Breast epithelium (tissue), 4 donors: Measurements from ENCODE around the gene PLXNB2. TPM values are rescaled to one million over a fixed set of nuclear protein-coding genes. Genes with fewer than 3 reads are reported as not detected.

ENCODE experiments used
- DNase-seq, 2 donors: peaks; one replicate each; pipeline ENCODE4 v3.0.0-alpha.2; 2019; ENCODE audit warnings: low spot score in 2 of 2
- H3K27ac ChIP-seq, 2 donors: fragments of 200-600 bp; sonication (generic) in 1 of 2; one replicate each; pipeline ENCODE4 v1.5.1; 2016 to 2019; ENCODE audit warnings: mild to moderate bottlenecking in 1 of 2
- H3K27me3 ChIP-seq, 2 donors: fragments of 200-600 bp; sonication (generic) in 1 of 2; one replicate each; pipeline versions ENCODE4 v1.5.1 to v1.6.0; 2017 to 2019; ENCODE audit warnings: control low read depth in 1 of 2, mild to moderate bottlenecking in 1 of 2
- H3K36me3 ChIP-seq: fragments of 200-600 bp; one replicate; pipeline ENCODE4 v1.5.1; 2019
- H3K4me1 ChIP-seq, 2 donors: fragments of 200-600 bp; sonication (generic); one replicate each; pipeline ENCODE4 v1.5.1; 2016 to 2019; ENCODE audit warnings: control low read depth in 1 of 2
- H3K4me3 ChIP-seq, 3 donors: fragments of 200-600 bp; sonication (generic); 1 replicate in 2 of 3; 2 replicates in 1 of 3; pipeline ENCODE4 v1.5.1; 2016 to 2019; ENCODE audit warnings: mild to moderate bottlenecking in 3 of 3, moderate library complexity in 2 of 3
- H3K9me3 ChIP-seq, 2 donors: fragments of 200-600 bp; sonication (generic) in 1 of 2; one replicate each; pipeline ENCODE4 v1.5.1; 2016 to 2019; ENCODE audit warnings: control low read depth in 1 of 2
- POLR2A ChIP-seq: fragments of 450-650 bp; IDR thresholded peaks from one replicate; pipeline ENCODE4 v1.6.1; 2016; ENCODE audit warnings: antibody characterized with exemption, mild to moderate bottlenecking, moderate library complexity
- POLR2AphosphoS5 ChIP-seq, 3 donors: sonication (generic); formaldehyde crosslinking; IDR thresholded peaks; one replicate each; pipeline ENCODE4 v1.6.1; 2017; ENCODE audit warnings: antibody characterized with exemption in 3 of 3
- intact Hi-C: fragments of 100-400 bp; cut with DNase I; formaldehyde crosslinking; loops from one replicate; pipeline ENCODE4 v1.15.1; 2023; ENCODE audit warnings: low total_unique reads
- total RNA-seq, 3 donors: library from RNA; depleted of rRNA; stranded (reverse); fragments of >200 nt; gene quantifications; one replicate each; pipeline ENCODE4 v1.1.0, GENCODE V29; 2016
- TF ChIP-seq, protein P1 (sequence below), 3 donors: fragments of 450-650 bp; IDR thresholded peaks; one replicate each; pipeline ENCODE4 v1.5.1; 2016 to 2017; ENCODE audit warnings: antibody characterized with exemption in 3 of 3, mild to moderate bottlenecking in 3 of 3, moderate library complexity in 3 of 3

The PLXNB2 gene
- total RNA-seq, 3 donors from 2014 or later = 79.0 to 137 (median 122) TPM

DNA sequence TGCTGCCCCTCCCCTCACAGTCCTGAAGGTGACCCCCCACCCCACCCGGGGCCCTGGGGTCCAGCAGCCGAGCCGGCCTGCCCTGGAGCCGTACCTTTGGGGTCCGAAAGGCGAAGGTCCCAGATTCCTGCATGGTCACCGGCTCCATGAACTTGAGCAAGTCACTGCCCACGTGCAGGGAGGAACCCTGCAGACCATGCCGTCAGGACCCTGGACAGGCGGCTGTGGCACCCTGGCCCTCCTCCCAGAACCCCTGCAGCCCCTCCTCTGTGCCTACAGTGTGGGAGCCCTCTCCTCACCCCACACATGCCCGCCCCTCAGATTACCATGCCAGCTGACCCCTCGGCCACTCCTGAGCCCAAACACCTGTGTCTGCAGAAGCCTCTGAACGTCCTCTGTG lies 23.0 kb downstream of the PLXNB2 start:
- H3K4me1 ChIP-seq = peaks cover 0 to 5% of the 10 kb centered on the region in 2 donors
- no peaks in the 10 kb centered on the region for H3K27me3 ChIP-seq
- no peak for TF ChIP-seq POLR2A
- TF ChIP-seq, protein P1, sequence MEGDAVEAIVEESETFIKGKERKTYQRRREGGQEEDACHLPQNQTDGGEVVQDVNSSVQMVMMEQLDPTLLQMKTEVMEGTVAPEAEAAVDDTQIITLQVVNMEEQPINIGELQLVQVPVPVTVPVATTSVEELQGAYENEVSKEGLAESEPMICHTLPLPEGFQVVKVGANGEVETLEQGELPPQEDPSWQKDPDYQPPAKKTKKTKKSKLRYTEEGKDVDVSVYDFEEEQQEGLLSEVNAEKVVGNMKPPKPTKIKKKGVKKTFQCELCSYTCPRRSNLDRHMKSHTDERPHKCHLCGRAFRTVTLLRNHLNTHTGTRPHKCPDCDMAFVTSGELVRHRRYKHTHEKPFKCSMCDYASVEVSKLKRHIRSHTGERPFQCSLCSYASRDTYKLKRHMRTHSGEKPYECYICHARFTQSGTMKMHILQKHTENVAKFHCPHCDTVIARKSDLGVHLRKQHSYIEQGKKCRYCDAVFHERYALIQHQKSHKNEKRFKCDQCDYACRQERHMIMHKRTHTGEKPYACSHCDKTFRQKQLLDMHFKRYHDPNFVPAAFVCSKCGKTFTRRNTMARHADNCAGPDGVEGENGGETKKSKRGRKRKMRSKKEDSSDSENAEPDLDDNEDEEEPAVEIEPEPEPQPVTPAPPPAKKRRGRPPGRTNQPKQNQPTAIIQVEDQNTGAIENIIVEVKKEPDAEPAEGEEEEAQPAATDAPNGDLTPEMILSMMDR (IDR thresholded peaks at IDR 0.05) = no peak
- no peak for TF ChIP-seq POLR2AphosphoS5 (IDR thresholded peaks at IDR 0.05)
- no peak for DNase-seq
- H3K36me3 ChIP-seq = peaks cover 7% of the 10 kb centered on the region
- intact Hi-C loops = no loop called here
- H3K4me3 ChIP-seq = no peak overlapping the region
- H3K9me3 ChIP-seq = no peaks in the 10 kb centered on the region
- H3K27ac ChIP-seq = no peak overlapping the region

DNA sequence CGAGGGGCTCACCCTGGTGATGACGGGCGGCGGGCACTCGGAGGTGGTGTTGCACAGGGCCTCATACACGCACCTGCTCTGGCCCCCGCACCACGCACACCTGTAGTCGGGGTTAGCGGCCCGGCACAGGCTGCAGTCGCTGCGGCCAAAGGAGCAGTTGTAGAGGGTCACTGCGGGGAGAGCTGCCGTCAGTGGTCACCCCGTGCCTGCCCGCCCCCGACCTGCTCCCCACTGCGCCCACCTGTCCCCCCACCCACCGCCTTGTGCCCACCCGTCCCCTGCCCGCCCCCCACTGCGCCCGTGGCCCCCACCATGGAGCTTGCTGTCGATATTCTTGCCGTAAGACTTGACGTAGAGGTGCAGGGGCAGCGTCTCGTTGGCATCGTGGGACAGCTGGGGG lies 23.6 kb downstream of the PLXNB2 start:
- H3K27me3 ChIP-seq = no peaks in the 10 kb centered on the region
- no peaks in the 10 kb centered on the region for H3K9me3 ChIP-seq
- H3K4me3 ChIP-seq = no peak overlapping the region
- intact Hi-C loops = no loop called here
- H3K4me1 ChIP-seq = peaks cover 0 to 5% of the 10 kb centered on the region in 2 donors
- H3K27ac ChIP-seq = peak overlapping the region in 1 of 2 donors; percentile 85
- TF ChIP-seq, protein P1 (IDR thresholded peaks at IDR 0.05) = no peak
- no peak for TF ChIP-seq POLR2A
- TF ChIP-seq POLR2AphosphoS5 (IDR thresholded peaks at IDR 0.05) = no peak
- H3K36me3 ChIP-seq = peaks cover 12% of the 10 kb centered on the region
- no peak for DNase-seq

DNA sequence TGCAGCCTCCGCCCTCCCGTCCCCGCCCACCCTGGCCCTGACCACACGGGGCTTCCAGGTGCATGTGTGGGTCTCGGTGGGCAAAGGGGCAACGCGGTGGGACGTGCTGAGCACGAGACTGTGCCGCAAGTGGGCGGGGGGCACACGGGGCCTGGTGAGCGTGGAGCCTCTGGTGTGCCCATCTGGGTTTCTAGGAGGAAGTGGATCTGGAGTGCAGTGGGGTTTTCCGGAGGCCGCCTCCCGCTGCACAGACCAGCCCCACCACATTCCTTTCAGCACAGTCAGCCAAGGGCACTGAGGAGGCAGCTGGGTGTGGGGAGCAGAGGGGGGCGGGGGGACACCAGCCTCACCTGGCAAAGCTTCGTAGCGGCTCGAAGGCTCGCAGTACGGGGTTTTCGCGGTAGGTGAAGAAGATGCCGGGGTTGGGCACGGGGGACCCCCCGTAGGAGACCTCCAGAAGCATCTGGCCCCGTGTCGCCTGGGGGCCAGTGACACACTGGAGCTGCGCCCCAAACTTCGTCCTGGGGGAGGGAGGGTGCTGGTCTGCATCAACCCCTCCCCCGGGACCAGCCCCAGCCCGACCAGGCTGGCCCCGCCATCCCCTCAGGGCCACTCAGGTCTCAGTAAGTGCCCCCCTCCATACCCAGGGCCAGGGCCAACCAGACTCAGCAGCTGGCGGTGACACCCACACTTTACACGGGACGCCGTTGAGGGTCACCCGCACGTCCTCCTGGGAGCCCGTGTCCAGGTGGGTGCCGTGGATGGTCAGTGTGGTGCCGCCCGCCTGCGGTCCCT lies 24.9 kb downstream of the PLXNB2 start:
- Histone ChIP-seq H3K9me3 (no peaks in the 10 kb centered on the region), H3K4me1 (peaks cover 0 to 5% of the 10 kb centered on the region in 2 donors), H3K27ac (peak overlapping the region; percentile 85 to 87), H3K4me3 (peak overlapping the region in 1 of 3 donors; percentile 48), H3K27me3 (no peaks in the 10 kb centered on the region), H3K36me3 (peaks cover 22% of the 10 kb centered on the region)
- TF ChIP-seq, protein P1 (IDR thresholded peaks at IDR 0.05) = no peak
- TF ChIP-seq POLR2A (no peak), POLR2AphosphoS5 (IDR thresholded peaks at IDR 0.05) (peak in 2 of 3 donors; percentile 54 to 62)
- intact Hi-C loops = no loop called here
- peak; percentile 91 to 93 for DNase-seq

DNA sequence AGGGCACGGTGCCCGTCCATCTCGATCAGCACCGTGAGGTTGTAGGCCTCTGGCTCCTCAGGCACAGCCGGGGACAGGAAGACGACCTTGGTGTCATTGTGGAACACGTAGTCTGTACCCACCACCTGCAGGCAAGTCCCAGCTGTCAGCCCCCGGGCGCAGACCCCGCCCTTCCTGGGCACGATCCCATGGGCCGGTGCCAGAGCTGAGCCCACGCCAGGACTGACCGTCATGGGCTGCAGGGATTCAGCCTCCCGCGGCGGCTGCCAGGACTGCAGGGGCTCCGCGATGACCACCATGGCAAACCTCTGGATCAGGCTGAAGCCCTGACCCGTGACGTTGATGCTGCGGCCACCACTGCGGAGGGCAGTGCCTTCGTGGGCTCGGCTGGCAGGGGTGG lies 25.5 kb downstream of the PLXNB2 start:
- Histone ChIP-seq H3K36me3 (peaks cover 22% of the 10 kb centered on the region), H3K9me3 (no peaks in the 10 kb centered on the region), H3K4me1 (peaks cover 0 to 5% of the 10 kb centered on the region in 2 donors), H3K4me3 (peak overlapping the region in 1 of 3 donors; percentile 48), H3K27ac (peak overlapping the region; percentile 85 to 87), H3K27me3 (no peaks in the 10 kb centered on the region)
- intact Hi-C loops = no loop called here
- DNase-seq = no peak
- TF ChIP-seq, protein P1 (IDR thresholded peaks at IDR 0.05) = peak in 1 of 3 donors; percentile 9
- TF ChIP-seq POLR2A (no peak), POLR2AphosphoS5 (IDR thresholded peaks at IDR 0.05) (no peak)

DNA sequence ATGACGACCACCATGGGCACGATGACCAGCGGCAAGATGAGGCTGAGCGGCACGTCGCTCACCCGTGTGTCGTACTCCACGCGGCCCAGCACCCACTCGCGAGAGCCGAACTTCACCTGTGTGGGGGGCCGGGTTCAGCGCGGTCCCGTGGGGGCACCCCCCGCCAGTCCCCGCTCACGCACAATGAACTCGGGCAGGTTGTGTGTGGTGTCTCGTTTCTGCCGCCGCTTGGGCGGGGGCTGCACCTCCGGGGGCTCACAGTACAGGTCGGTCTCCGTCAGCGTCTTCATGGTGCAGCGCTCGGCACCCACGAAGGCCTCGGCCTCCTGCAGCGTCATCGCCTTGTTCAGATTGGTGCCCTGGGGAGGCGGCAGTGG lies 26.1 kb downstream of the PLXNB2 start:
- Histone ChIP-seq H3K4me1 (peaks cover 0 to 5% of the 10 kb centered on the region in 2 donors), H3K27ac (peak overlapping the region; percentile 85 to 87), H3K9me3 (no peaks in the 10 kb centered on the region), H3K4me3 (no peak overlapping the region), H3K36me3 (peaks cover 22% of the 10 kb centered on the region), H3K27me3 (no peaks in the 10 kb centered on the region)
- intact Hi-C loops = no loop called here
- TF ChIP-seq POLR2AphosphoS5 (IDR thresholded peaks at IDR 0.05) (no peak), POLR2A (no peak)
- TF ChIP-seq, protein P1 (IDR thresholded peaks at IDR 0.05) = no peak
- DNase-seq = no peak
